Measurements from ENCODE around the gene PDLIM4.

PDLIM4 gene

GRCh38 chr5:132254321-132254977 is 3.0 kb upstream of the PDLIM4 start:
- no peak for DNase-seq

DNA sequence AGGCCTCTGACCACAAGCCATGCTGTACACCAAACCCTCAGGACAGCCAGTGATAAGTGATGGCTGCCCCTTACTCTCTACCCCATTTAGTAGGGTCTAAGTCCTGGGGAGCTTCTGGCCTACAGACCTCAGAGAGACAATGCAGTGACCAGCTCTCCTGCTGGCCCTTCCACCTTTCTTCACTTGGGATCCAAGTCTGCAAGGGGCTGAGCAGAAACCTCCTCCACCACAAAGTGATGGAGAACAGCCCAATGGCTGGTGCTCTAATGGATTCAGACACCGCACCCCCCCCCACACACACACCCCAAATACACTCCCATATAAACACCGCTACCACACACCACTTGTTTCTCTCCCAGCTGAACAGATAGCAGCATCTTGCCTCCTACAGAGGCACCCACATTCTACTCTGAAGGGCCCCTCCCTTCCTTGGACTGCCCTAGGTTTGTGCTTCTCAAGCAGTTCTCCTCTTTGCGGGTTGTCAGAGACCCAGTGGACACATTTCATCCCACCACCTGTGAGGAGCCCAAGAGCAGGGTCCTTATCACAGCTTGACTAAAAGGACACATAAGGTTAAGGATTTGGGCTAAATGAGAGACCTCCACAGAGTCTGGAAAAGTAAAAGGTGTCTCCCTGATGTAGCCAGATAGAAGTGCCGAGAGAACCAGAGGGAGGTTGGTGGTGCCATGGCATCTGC is 1.3 kb upstream of the PDLIM4 start:
- no peak for DNase-seq

GRCh38 chr5:132256783-132257130 is 739 bp upstream of the PDLIM4 start:
- no peak for DNase-seq

- DNase-seq, result no peak
Measured at GRCh38 chr5:132258102-132259068, 889 bp downstream of the PDLIM4 start.

DNA sequence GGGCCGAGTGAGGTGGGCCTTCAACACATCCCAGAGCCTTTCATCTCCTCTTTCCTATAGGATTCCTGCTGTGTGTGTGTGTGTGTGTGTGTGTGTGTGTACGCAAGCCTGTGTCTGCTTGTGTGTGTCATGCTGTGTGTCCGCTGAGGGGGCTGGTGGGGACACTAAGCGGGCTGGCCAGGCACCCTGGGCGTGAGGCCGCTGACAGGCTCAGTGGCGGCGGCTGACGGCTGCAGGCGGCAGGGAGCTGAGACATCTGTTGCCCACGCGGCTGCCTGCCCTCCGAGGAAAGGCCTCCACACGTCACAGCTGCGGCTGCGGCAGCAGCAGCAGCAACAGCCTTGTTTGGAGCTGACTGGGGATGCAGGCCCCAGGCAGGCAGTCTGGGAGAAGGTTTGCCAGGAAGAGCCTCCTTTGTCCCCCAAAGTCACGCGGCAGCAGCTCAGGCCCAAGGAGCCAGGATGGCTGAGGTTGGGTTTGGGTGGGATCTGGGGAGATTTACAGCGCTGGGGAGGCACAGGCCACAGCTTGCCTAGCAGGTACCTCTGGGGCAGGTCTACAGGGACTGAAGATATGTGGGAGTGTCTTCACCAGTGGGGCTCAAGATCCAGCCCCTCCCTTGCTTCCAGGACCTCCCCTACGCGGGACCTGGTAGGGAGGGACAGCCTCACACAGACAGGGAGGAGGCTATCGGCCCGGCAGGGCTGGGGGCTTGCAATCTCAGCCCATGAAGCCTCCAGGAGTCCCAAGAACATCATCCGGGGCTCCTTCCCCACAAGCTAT is 1.8 kb downstream of the PDLIM4 start:
- no peak for DNase-seq

DNA sequence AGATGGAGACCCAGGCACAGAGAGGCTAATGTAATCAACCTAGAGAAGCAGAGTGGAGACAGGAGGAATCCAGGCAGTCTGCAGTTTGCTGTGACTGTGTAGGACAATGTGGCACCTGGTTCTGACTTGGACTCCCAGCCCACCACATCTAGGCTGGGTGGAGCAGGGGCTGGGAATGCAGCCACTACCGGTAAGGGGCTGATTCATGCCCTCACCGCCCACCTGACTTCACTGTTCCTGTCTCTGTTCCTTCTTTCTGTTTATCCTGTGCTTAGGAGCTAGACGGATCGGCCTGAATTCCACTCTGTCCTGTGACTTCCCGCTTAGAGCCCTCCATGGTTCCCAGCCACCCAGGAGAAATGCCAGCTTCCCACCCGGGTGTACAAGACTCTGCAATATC is 2.6 kb downstream of the PDLIM4 start:
- no peak for DNase-seq

- no peak for DNase-seq
Measured at GRCh38 chr5:132260714-132261551, 3.4 kb downstream of the PDLIM4 start.

DNA sequence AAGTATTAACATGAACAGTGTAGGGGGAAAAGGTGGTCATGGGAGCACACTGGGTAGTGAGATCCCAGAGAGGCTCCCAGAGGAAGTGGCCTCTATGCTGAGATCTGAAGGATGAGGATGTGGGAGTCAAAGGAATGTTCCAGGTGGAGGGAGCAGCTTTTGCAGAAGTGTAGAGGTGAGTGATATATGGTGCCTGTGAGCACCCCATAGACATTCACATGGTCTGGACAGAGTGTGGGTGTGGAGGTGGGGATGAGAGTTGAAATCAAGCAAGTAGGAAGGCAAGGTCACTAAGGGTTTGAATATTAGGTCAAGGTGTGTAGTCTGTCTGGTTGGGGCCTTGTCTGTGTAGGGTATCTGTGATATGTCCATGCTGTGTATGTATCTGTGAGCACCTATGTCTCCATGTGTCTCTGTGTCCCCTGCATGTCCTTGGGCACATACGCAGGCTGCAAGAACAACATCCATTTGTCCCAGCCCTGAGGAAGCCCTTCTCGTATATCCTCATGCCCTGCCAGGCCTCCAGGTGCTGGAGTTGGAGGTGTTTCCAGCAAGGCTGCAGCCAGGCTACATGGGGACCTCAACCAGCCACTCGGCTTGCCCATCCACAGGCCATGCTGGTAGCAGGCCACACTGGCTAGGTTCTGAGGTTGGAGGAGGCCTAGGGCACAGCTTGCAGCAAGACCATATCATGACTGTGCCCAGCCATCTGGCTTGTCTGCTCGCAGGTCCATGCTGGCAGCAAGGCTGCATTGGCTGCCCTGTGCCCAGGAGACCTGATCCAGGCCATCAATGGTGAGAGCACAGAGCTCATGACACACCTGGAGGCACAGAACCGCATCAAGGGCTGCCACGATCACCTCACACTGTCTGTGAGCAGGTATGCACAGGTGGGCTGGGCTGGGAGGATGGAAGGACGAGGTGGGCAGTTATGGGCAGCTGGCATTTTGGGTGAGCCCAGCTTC is 4.7 kb downstream of the PDLIM4 start:
- no peak for DNase-seq

DNA sequence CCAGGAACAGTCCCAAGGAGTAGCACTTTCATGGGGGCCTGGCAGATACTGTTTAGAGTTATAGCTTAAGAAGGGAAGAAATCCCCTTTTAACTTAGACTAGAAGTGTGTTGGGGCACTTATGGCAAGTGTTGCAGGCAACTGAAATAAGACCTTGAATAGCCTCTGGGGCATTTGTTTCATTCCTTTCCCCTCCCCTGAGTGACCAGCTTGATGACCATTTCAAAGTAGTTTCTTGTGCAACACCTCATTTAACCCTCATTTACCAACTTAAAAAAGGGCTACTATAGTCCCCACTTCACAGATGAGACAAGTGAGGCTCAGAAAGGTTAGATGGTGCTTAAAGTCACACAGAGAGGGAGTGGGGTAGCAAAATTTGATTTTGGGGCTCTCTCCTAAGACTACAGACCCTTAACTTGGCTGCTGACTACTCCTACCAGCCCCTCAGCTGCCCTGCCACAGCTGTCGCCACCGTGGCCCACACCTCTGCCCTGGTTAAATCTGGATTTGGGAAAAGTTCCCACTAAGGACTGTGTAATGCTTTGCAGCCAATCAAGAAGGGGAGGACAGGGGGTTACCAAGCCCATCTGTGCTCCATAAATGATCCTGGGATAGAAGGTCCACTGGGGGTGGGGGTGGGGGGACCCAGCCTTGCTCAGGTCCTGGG is 5.5 kb downstream of the PDLIM4 start:
- DNase-seq, result no peak

GRCh38 chr5:132263548-132264261 is 6.2 kb downstream of the PDLIM4 start:
- DNase-seq, result no peak

DNA sequence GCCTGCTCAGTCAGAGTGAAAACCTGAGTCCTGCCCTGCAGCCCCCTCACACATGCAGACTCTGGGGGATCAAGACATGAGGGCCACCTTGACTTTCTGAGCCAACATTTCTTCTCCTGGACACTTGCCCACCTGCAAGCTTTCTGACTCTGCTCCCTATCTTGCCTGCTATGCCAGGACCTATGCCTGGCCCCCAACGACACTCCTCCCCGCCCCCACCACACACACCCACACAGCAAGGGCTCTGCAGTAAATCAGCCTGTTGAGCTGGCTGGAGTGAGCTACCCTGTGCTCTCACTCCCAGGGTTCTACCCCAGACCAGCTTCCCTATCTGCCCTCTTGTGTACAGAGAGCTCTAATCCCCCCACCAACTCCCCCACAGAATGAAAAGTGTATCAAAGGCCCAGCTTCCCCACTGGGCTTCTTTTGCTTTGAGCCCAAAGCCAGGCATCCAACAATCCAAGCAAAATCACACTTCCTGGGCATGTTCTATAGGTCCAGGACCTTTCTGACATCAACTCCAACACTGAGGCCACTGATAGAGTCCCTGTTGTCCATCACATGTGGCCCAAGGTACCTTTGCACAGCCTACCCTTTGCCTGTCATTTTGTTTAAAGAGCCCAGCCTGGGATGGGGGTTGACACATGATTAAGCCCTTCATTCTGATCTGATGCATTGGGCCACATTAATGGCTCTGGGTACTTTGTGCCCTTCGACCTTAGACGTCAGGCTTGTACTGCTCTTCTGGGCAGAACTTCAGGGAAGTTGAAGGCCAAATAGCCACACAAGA is 7.2 kb downstream of the PDLIM4 start:
- no peak for DNase-seq

DNA sequence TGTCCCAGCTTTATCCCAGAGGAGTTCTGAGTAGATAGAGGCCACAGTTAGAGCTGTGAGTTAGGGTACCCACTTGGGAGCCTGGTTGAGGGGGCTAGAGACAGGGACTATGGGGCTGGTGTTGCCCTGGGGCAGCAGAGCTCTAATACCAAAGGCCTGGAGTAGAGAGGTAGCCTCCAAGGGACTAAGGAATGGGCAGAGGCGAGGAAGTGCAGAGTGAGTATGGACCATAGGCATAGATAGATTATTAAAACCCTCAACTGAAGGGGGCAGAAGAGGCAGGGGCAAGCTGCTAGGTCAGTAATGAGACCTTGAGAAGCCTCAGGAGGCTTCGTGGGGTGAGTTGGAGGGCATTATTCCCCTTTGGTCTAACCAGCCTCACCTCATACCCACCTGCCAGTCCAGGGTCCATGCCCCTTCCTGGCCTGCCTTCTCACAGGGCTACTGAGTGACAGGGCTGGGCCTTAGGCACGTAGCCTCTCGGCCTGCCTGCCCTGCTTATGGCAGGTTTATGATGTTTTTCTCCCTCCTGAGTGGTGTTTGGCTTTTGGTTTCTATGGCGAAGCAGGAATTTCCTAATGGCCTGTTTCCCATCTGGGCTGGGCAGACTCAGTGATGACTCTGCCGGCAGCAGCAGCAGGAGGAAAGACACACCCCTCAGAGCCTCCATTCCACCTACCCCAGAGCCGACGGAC is 8.0 kb downstream of the PDLIM4 start:
- peak in 1 of 2 experiments; percentile 46 for DNase-seq

DNA sequence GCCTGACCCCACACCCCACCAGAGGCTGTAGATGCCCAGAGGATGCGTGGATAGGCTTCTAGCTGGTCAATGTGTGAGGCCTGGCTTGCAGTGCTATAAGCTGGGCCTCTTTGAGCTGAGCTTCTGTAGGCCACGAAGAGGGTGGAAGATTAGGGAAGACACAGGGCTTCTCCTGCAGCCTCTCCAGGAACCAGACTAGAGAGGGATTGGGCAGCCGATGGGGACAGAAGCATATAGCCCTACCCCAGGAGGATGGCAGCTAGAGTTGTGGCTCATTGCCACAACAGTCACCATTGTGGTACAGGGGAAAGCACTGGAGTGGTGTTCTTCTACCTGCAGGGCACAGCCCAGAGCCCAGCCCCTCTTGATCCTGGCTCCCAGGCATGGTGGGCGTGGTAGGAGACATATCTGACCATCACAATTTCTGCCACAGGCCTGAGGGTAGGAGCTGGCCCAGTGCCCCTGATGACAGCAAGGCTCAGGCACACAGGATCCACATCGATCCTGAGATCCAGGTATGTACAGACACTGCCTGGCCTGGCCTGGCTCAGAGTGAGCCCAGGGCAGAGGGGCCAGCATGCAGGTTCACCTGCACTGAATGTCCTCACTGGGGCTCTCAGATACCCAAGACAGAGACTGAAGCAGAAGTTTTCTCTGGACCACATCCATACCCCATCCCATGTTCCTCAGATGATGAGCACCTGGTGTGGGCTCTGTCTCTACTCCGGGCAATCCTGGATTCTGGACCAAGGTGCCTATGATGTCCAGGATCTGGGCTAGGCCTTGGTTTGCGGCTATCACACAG is 8.7 kb downstream of the PDLIM4 start:
- no peak for DNase-seq

DNA sequence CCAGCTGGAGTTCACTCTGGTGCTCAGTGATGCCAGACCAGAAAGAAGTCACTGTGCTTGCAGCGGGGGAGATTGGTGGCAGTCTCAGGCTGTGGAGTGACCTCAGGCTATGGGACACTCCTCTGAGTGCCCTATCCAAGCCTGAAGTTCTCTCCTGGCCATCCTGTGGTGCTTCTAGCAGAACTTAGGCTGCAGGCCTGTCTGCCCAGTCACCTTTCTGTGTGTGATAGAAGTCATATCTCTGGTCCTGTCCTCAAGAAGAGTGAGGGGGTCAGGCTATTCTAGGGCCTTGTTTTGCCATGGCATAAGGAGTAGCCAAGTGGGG is 9.3 kb downstream of the PDLIM4 start:
- no peak for DNase-seq

- DNase-seq, result no peak
Measured at GRCh38 chr5:132267166-132267739, 9.8 kb downstream of the PDLIM4 start.

DNA sequence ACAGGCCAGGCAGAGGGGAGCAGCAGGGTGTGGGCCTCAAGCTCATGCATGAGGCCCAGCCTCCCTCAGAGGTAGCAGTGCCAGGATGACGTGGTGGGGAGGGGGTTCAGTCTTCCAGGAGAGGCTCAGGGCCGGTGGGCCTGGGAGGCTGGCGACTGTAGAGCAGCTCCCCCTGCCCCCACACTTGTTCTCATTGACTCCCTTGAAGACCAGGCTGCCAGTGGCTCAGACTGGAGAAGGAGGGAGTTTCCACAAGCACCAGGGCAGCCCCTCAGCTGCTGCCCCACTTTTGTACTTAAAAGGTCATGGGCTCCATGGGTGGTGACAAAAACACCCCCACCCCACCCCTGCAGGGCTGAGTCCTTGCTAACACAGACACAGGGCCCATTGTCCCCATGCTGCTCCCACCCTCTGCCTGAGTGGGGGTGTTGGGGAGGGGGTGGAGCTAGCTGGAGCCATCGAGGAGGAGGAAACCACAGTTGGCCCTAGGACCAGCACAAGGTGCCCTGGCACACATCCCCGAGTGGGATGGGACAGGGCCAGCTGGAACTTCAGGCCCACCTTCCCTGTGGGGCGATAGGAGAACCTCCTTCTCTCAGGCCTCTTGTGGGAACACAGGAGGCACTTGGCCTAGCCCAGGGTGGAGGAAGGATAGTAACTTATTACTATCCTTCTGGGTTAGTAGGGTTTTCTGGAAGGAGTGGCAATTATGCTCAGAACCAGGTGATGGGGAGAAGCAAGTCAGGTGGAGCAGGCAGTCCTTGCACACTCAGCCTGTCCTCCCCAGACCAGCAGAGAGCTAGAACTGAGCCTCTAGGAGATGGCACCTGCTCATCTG is 10.7 kb downstream of the PDLIM4 start:
- no peak for DNase-seq

Measured in SW 1271 (cell line).